HG03342 (cell line): ENCODE results near the gene SHISA3.

ENCODE experiments used
- ATAC-seq: cut with Tn5 transposase; IDR thresholded peaks from one replicate; pipeline ENCODE4 v1.9.1; 2021; ENCODE audit warnings: mild to moderate bottlenecking, moderate library complexity; ENCODE audit not compliant: unreplicated experiment

SHISA3 gene

GRCh38 chr4:42442601-42443000 is 45.3 kb downstream of the SHISA3 start:
- ATAC-seq = no peak

GRCh38 chr4:42445038-42445437 is 47.8 kb downstream of the SHISA3 start:
- no peak for ATAC-seq

- ATAC-seq = no peak
These were observed 49.5 kb downstream of the SHISA3 start for GRCh38 chr4:42446823-42447222.
